ENCODE data around the gene PDZD7. TPM values are rescaled to one million over a fixed set of nuclear protein-coding genes. Genes with fewer than 3 reads are reported as not detected.

PDZD7 gene
- total RNA-seq, 1 donor from 2014 or later: 0.29 TPM

- Mint-ChIP-seq H3K27ac (no peak overlapping the region), H3K36me3 (ENCODE audit: insufficient read depth) (peaks cover 6% of the 10 kb centered on the region), H3K9me3 (ENCODE audit: low read depth) (no peaks in the 10 kb centered on the region), H3K27me3 (no peaks in the 10 kb centered on the region), H3K4me3 (ENCODE audit: low read depth) (no peak overlapping the region), H3K4me1 (ENCODE audit: low read depth) (peaks cover 5% of the 10 kb centered on the region)
- TF ChIP-seq CTCF (IDR thresholded peaks at IDR 0.05; ENCODE audit: unreplicated experiment): no peak
- no peak for DNase-seq (ENCODE audit: low spot score, unreplicated experiment)
Measured at GRCh38 chr10:101007099-101007711, 23.7 kb downstream of the PDZD7 start.

- no peak overlapping the region for H3K4me3 Mint-ChIP-seq (ENCODE audit: low read depth)
- H3K4me1 Mint-ChIP-seq (ENCODE audit: low read depth): peaks cover 5% of the 10 kb centered on the region
- H3K9me3 Mint-ChIP-seq (ENCODE audit: low read depth): no peaks in the 10 kb centered on the region
- TF ChIP-seq CTCF (IDR thresholded peaks at IDR 0.05; ENCODE audit: unreplicated experiment): no peak
- DNase-seq (ENCODE audit: low spot score, unreplicated experiment): no peak
- H3K36me3 Mint-ChIP-seq (ENCODE audit: insufficient read depth): peaks cover 6% of the 10 kb centered on the region
- no peaks in the 10 kb centered on the region for H3K27me3 Mint-ChIP-seq
- H3K27ac Mint-ChIP-seq: no peak overlapping the region
Measured at GRCh38 chr10:101006593-101007098, 24.3 kb downstream of the PDZD7 start.

- TF ChIP-seq CTCF (IDR thresholded peaks at IDR 0.05; ENCODE audit: unreplicated experiment): no peak
- no peaks in the 10 kb centered on the region for H3K9me3 Mint-ChIP-seq (ENCODE audit: low read depth)
- peaks cover 9% of the 10 kb centered on the region for H3K4me1 Mint-ChIP-seq (ENCODE audit: low read depth)
Measured at GRCh38 chr10:101005869-101006567, 24.9 kb downstream of the PDZD7 start.

GRCh38 chr10:101005361-101005760 is 25.6 kb downstream of the PDZD7 start:
- no peak overlapping the region for H3K4me3 Mint-ChIP-seq (ENCODE audit: low read depth)
- TF ChIP-seq CTCF (IDR thresholded peaks at IDR 0.05; ENCODE audit: unreplicated experiment): no peak
- H3K27ac Mint-ChIP-seq: no peak overlapping the region
- peaks cover 6% of the 10 kb centered on the region for H3K36me3 Mint-ChIP-seq (ENCODE audit: insufficient read depth)
- peaks cover 12% of the 10 kb centered on the region for H3K4me1 Mint-ChIP-seq (ENCODE audit: low read depth)
- no peak for DNase-seq (ENCODE audit: low spot score, unreplicated experiment)
- no peaks in the 10 kb centered on the region for H3K27me3 Mint-ChIP-seq
- H3K9me3 Mint-ChIP-seq (ENCODE audit: low read depth): no peaks in the 10 kb centered on the region

More at GRCh38 chr10:101005869-101006567, 24.9 kb downstream of the PDZD7 start:
- no peak for DNase-seq (ENCODE audit: low spot score, unreplicated experiment)
- Mint-ChIP-seq H3K4me3 (ENCODE audit: low read depth) (no peak overlapping the region), H3K36me3 (ENCODE audit: insufficient read depth) (peaks cover 6% of the 10 kb centered on the region), H3K27me3 (no peaks in the 10 kb centered on the region), H3K27ac (no peak overlapping the region)

- H3K4me1 Mint-ChIP-seq (ENCODE audit: low read depth): peaks cover 10% of the 10 kb centered on the region
- no peak for TF ChIP-seq CTCF (IDR thresholded peaks at IDR 0.05; ENCODE audit: unreplicated experiment)
- no peaks in the 10 kb centered on the region for H3K9me3 Mint-ChIP-seq (ENCODE audit: low read depth)
- no peak for DNase-seq (ENCODE audit: low spot score, unreplicated experiment)
- no peaks in the 10 kb centered on the region for H3K27me3 Mint-ChIP-seq
- no peak overlapping the region for H3K27ac Mint-ChIP-seq
- no peak overlapping the region for H3K4me3 Mint-ChIP-seq (ENCODE audit: low read depth)
- H3K36me3 Mint-ChIP-seq (ENCODE audit: insufficient read depth): peaks cover 6% of the 10 kb centered on the region
Measured at GRCh38 chr10:101003639-101004206, 27.2 kb downstream of the PDZD7 start.

Data from progenitor cell of endocrine pancreas (in vitro differentiated cells).